ENCODE measurements around the gene STK17B.

The STK17B gene

DNA sequence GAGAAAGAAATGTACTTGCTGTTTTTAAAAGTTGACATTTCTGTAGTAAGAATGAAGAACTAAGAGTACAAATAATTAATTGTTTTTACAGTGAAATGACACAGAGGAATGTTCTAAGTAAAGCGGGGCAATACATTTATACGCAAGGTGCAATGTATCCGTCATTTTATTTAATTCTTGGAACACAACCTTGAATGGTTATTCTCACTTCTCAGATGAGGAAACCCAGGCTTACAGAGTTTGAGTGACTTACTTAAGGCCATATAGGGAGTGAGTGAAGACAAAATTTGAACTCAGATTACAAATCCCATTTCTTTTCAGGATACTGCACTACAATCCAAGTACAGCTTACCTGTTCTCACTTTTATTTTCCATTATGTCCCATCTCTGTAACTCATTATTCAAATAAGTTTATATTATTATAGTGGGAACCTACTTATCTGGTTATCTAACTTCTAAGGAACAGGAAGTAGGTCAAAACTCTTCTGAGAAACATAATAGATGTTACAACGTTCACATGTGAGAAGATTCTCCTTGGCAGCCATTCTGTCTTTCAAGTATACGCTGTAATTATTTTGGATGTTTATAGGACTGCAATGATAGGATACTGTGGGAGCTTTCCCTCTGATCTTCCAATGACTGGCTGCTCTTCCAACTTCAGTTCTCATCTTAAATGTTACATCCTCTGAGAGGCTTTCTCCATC is 12.3 kb upstream of the STK17B start:
- DNase-seq: no peak

- no peak for DNase-seq
Observed at GRCh38 chr2:196183172-196183473, 11.7 kb upstream of the STK17B start.

GRCh38 chr2:196182439-196183171 is 11.2 kb upstream of the STK17B start:
- no peak for DNase-seq

- DNase-seq: peak; percentile 1
Observed at GRCh38 chr2:196181484-196181883, 10.1 kb upstream of the STK17B start.

- DNase-seq: no peak
Observed at GRCh38 chr2:196177124-196177523, 5.7 kb upstream of the STK17B start.

- DNase-seq: no peak
Observed at GRCh38 chr2:196176142-196176738, 4.9 kb upstream of the STK17B start.

DNA sequence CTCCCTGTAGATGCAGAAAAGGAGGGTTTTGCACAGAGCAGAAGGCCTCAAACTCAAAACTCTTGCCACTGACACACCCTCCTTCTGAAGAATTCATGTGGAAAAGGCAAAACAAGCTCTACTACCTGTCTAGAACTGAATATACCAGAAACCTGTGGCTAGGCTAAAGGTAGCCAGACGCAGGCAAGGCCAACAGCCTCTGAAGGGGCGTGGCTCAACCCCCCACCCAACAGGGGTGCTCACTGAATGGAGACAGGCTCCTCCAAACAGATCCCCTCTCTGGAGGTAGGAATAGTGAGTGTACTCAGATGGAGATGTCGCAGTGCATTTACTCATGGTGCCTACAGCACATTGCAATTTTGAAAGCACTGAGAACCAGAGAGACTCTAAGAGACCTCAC is 3.0 kb upstream of the STK17B start:
- DNase-seq: no peak

GRCh38 chr2:196173505-196173904 is 2.1 kb upstream of the STK17B start:
- no peak for DNase-seq

DNA sequence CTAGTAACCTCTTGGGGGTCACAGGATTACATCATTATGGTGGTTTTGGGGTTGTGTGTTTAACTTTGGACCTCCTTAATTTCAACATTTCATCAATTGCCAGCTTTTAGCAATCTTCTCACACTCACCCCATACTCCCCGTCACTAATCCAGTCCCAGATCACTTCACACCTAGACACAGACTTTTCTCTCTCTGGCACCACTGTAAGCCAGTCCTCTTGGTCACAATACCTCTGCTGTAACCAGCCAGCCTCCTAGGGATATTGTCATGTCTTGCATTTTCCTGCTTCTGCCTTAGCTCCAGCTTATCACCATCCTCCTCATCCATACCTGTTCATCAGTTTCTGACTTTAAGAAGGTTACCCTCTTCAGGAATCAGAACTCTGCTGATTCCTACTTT is 1.6 kb upstream of the STK17B start:
- DNase-seq: no peak

DNA sequence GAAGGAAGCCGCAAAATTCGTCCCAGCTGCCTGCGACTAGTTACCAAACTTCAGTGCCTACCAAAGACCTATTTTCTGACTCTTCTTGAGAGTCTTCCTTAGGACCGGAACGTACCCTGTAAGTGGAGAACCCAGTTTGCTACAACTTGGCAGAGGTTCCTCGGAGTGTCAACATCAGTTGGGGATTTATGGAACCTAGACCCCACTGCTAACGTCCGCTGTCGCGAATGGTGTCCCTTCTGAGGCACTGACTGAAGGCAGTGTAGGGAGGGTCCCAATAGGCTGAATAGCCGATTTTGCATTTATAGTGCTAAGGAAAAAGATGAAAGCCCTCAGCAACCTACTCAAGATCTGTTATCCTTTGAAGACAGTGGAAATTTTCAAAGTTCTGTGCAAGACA is 568 bp upstream of the STK17B start:
- no peak for DNase-seq

DNA sequence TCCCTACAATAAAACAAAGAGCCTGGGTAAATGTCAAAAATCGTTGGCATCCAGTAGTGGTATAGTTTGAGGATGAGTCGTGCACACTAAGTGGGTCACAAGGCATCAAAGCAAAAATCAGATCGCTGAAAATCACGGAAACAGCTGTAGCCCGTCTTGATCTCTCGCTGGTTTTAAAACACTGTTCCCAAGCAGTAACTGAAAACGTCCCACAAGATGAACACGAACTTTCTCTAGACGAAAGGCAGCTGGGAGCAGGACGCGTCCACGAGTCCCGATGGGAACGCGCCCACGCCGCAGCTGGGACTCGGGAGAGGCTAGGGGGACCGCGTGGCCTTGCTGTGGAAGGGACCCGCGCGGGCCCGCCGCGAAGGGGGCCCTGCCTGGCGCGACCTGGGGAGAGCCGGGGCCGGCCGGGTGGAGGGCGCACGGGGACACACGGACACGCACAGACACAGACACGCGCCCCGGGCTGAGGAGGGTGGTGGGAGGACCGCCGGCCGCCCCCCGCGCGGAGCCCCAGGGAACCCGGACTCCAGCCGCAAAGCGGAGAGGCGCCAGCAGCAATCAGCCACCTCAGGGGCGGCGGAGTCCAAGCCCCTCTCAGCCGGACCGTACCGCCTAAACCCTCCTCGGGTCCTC is 651 bp downstream of the STK17B start:
- peak; percentile 22 for DNase-seq

- DNase-seq: peak; percentile 4
Observed at GRCh38 chr2:196170213-196170605, 1.2 kb downstream of the STK17B start.

GRCh38 chr2:196169516-196169915 is 1.9 kb downstream of the STK17B start:
- no peak for DNase-seq

GRCh38 chr2:196168181-196168580 is 3.2 kb downstream of the STK17B start:
- no peak for DNase-seq

GRCh38 chr2:196167666-196168065 is 3.7 kb downstream of the STK17B start:
- DNase-seq: no peak

DNA sequence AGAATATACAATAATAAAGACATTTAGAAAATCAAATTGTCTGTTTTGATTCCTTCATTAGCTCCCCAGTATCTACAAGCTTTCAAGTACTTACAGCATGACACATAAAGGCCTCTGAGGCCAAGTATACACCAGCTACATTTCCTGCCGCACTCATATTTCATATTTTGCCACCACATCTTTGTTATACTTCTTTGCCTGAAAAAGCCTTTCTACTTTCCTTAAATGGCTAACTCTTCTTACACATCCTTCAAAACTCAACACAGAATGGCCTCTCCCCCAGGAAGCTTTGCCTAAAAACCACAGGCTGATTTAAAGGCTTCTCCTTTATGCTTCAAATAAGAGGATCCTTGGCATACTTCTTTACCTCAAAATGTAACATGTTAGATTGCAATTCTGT is 4.5 kb downstream of the STK17B start:
- DNase-seq: no peak

DNA sequence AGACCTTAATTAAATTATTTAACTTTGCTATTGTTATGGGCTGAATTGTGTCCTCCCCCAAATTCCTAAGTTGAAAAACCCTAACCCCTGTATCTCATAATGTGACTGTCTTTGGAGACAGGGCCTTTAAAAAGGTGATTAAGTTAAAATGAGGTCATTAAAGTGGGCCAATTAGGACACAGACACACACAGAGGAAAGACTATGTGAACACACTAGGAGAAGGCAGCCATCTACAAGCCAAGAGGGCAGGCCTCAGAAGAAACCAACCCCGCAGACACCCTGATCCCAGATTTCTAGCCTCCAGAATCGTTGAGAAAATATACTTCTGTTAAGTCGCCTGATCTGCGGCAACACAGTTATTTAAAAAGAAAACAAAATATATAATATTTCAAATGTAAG is 6.4 kb downstream of the STK17B start:
- DNase-seq: no peak

- DNase-seq: no peak
Observed at GRCh38 chr2:196163285-196163684, 8.1 kb downstream of the STK17B start.

DNA sequence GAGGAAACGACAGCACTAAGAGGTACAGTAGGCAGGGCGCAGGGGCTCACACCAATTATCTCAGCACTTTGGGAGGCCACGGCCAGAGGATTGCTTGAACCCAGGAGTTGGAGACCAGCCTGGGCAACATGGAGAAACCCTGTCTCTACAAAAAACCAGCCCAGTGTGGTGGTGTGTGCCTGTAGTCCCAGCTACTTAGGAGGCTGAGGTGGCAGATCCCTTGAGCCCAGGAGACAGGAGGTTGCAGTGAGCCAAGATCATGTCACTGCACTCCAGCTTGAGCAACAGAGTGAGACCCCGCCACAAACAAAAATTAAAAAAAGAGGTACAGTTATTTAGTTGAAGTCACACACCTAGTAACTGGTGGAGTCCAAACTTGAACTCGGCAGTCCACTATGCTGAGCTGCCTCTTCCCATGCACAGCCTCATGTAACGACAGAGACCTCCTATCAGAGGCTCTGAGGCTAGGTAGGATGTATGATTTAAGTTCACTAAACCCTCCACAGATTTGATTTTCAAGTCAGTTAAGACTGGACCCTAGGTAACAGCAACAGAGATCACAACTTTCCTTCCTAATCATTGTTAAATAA is 8.7 kb downstream of the STK17B start:
- DNase-seq: no peak

- DNase-seq: no peak
Observed at GRCh38 chr2:196160946-196161345, 10.4 kb downstream of the STK17B start.

DNA sequence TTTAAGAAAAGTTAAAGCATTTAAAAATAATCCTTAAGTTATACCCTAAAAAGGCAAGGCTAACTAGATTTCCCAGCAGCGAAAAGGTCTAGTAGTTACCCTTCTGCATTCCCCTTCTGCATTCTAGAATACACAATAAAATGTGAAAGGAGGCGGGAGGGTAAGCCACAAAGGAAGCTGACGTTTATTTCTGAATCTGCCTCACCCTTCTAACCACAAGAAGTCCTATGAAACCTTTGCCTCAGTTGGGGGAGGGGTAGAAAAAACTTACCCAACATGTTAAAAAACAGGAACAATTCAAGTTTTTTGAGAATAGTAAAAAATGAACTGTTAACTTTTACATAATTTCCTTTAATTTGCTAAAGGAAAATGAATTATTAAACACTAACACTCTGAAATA is 11.3 kb downstream of the STK17B start:
- no peak for DNase-seq

- DNase-seq: no peak
Observed at GRCh38 chr2:196159221-196159892, 12.0 kb downstream of the STK17B start.

DNA sequence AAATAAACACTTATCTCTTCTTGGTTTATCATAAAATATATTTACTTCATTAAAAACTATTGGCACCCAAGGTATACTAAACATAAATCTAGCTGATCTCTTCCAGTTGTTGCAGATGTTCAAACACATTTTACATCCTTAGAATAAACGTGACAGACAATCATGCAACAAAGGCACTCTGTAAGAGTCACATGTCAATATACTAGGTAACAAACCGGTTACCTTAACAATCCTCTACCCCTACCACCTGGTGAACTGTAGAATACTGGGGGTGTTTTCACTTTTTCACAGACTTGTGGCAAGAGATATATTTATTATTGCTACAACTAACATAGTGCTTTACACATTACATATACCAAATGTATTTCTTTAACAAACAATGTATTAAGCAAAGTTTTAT is 15.8 kb downstream of the STK17B start:
- no peak for DNase-seq
